HFFc6 (cell line): ENCODE results near the gene MPZL3. TPM values are rescaled to one million over a fixed set of nuclear protein-coding genes. Genes with fewer than 3 reads are reported as not detected.

ENCODE experiments used
- DNase-seq: peaks from one replicate; pipeline ENCODE4 v3.0.0-alpha.2; 2018
- H3K27ac Mint-ChIP-seq: 2 replicates; pipeline ENCODE4 v1.8.0; 2020; ENCODE audit warnings: mild to moderate bottlenecking, mixed read lengths
- H3K27me3 Mint-ChIP-seq: 2 replicates; pipeline ENCODE4 v1.8.0; 2021; ENCODE audit warnings: mild to moderate bottlenecking, moderate library complexity, mixed read lengths; ENCODE audit not compliant: insufficient read depth
- H3K36me3 Mint-ChIP-seq: 2 replicates; pipeline ENCODE4 v1.8.0; 2021; ENCODE audit warnings: low read depth, mixed read lengths
- H3K4me1 Mint-ChIP-seq: 2 replicates; pipeline ENCODE4 v1.8.0; 2020; ENCODE audit warnings: low read depth, mixed read lengths
- H3K4me3 Mint-ChIP-seq: 2 replicates; pipeline ENCODE4 v1.8.0; 2020; ENCODE audit warnings: mild to moderate bottlenecking, moderate library complexity, mixed read lengths
- H3K9me3 Mint-ChIP-seq: 2 replicates; pipeline ENCODE4 v1.8.0; 2020; ENCODE audit warnings: mild to moderate bottlenecking, mixed read lengths
- total RNA-seq, 6 experiments: library from RNA; stranded (reverse); fragmentation: NEBNext Ultra II Directional; extraction: Animal tissue kit (Norgen Biotek cat#: 25700); gene quantifications; 2 replicates in 1 of 6; 3 replicates in 5 of 6; pipeline ENCODE4 v1.2.3, GENCODE V29; 2021
- TF ChIP-seq, protein P1 (sequence below): fragments of 200-600 bp; sonication (generic); IDR thresholded peaks from 2 replicates; pipeline ENCODE4 v1.5.0; 2021; ENCODE audit warnings: antibody characterized with exemption, mild to moderate bottlenecking

The MPZL3 gene
- total RNA-seq, 6 experiments from 2014 or later, result 0.21 to 0.33 TPM; not detected in 4

DNA sequence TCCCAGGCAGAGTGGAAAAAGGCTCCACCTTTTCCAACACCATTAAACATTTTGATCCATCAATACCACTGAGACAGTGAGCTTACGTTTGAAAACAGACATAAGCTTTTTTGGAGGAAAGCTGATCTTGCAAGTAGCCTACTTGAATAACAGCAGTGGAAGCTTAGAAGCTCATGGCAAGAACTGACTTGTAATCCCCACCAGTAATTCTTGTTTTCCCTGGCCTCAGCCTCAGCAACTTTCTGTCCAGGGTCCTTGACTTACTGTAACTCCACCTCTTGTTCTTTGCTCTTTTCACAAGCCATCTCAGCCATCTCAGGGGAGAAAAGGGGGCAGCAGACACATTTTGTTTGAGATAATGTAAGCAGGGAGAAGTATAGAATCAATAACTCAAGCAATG, 24.3 kb upstream of the MPZL3 start:
- TF ChIP-seq, protein P1, sequence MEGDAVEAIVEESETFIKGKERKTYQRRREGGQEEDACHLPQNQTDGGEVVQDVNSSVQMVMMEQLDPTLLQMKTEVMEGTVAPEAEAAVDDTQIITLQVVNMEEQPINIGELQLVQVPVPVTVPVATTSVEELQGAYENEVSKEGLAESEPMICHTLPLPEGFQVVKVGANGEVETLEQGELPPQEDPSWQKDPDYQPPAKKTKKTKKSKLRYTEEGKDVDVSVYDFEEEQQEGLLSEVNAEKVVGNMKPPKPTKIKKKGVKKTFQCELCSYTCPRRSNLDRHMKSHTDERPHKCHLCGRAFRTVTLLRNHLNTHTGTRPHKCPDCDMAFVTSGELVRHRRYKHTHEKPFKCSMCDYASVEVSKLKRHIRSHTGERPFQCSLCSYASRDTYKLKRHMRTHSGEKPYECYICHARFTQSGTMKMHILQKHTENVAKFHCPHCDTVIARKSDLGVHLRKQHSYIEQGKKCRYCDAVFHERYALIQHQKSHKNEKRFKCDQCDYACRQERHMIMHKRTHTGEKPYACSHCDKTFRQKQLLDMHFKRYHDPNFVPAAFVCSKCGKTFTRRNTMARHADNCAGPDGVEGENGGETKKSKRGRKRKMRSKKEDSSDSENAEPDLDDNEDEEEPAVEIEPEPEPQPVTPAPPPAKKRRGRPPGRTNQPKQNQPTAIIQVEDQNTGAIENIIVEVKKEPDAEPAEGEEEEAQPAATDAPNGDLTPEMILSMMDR, result no peak
- Mint-ChIP-seq H3K4me3 (no peak overlapping the region), H3K27ac (no peak overlapping the region), H3K36me3 (no peaks in the 10 kb centered on the region), H3K27me3 (no peaks in the 10 kb centered on the region; the same call in 1 of the 2 replicates), H3K9me3 (no peaks in the 10 kb centered on the region), H3K4me1 (peaks cover 32% of the 10 kb centered on the region)
- no peak for DNase-seq

DNA sequence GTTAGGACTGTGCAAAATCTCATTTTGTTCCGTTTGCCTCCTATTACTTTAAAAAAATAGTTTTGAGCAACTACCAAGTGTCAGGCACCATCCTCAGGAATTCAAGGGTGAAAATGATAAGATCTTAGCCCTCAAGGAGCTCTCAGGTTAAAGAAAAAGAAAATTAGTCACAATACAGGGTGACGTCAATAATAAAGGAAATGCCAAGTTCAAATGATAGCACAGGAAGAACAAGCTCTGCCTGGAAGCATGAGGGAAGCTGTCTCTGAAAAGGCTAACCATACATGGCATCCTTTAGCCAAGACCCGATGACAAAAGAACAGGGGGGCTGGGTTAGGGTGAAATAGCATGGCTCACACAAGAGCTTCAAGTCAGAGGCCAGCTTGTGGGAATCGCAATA, 23.0 kb upstream of the MPZL3 start:
- DNase-seq, result peak; percentile 63
- Mint-ChIP-seq H3K27ac (no peak overlapping the region), H3K9me3 (no peaks in the 10 kb centered on the region), H3K36me3 (no peaks in the 10 kb centered on the region), H3K4me1 (peaks cover 32% of the 10 kb centered on the region), H3K4me3 (0 out of 2 replicates have a peak overlapping the region, but pooled peaks have one; percentile 1), H3K27me3 (0 out of 2 replicates have a peak, but pooled peaks cover 3% of the 10 kb centered on the region)
- TF ChIP-seq, protein P1, result no peak

DNA sequence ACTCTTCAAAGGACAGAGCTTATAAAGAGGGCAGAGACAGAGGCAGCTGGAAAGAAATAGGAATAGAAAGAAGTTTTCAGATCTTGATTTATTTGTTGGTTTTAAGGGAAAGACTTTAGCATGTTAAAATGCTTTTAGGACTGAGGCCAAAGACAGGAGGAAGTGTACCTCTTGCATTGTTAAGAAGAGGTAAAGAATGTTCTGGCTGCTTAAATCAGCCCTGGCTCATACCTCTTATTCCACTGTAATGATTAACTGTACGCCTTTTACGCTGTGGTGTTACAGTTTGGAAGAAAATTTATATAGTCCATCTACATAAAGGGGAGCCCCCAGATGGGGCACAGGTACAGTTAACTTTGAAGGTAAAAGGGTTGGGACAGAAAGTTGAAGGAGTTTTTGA, 22.0 kb upstream of the MPZL3 start:
- no peaks in the 10 kb centered on the region for H3K9me3 Mint-ChIP-seq
- H3K4me3 Mint-ChIP-seq, result no peak overlapping the region
- DNase-seq, result no peak
- peaks cover 8% of the 10 kb centered on the region; the same call in 1 of the 2 replicates for H3K27me3 Mint-ChIP-seq
- peaks cover 32% of the 10 kb centered on the region for H3K4me1 Mint-ChIP-seq
- no peak overlapping the region for H3K27ac Mint-ChIP-seq
- TF ChIP-seq, protein P1, result no peak
- no peaks in the 10 kb centered on the region for H3K36me3 Mint-ChIP-seq

DNA sequence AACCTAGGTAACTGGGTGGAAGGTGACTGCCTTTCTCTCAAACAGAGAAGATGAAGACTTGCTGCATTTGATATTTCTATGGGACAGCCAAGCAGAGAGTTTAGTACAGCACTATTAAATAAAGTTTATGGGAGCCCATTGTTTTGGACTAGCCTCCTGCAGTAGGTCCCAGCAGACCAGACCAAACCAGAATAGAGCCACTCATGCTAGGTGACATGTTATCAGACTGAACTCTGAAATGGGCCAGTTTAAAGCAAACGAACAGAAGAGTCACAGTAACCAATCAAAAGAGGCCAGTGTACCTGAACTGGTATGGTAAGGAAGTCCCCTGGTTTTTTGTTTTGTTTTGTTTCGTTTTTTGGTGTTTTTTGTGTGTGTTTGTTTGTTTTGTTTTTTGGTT, 19.8 kb upstream of the MPZL3 start:
- H3K4me3 Mint-ChIP-seq, result no peak overlapping the region
- no peak for DNase-seq
- no peaks in the 10 kb centered on the region for H3K9me3 Mint-ChIP-seq
- TF ChIP-seq, protein P1, result no peak
- H3K4me1 Mint-ChIP-seq, result peaks cover 25% of the 10 kb centered on the region
- H3K27me3 Mint-ChIP-seq, result peaks cover 9% of the 10 kb centered on the region; the same call in 1 of the 2 replicates
- H3K27ac Mint-ChIP-seq, result no peak overlapping the region
- H3K36me3 Mint-ChIP-seq, result no peaks in the 10 kb centered on the region

DNA sequence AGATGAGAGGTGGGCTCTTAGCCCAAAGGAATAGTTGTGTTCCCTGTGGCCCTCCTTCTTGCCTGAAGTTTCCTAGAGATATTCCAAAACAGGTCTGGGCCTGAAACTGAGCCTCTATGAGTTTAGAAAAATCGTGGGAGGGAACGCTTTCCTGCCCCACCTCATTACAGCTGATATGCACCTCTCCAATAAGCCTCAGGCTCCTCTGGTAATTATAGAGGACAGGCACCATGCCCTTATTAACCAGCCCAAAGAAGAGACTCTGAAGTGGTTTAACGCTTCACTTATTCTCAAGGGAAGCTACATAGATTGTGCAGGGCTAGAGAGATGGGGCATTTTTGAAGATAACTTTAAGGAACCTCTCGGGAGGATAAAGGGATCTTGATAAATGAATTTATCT, 15.3 kb upstream of the MPZL3 start:
- H3K4me1 Mint-ChIP-seq, result peaks cover 6% of the 10 kb centered on the region
- TF ChIP-seq, protein P1, result no peak
- H3K27ac Mint-ChIP-seq, result no peak overlapping the region
- peaks cover 43% of the 10 kb centered on the region for H3K27me3 Mint-ChIP-seq
- no peak for DNase-seq
- H3K4me3 Mint-ChIP-seq, result no peak overlapping the region
- no peaks in the 10 kb centered on the region for H3K9me3 Mint-ChIP-seq
- H3K36me3 Mint-ChIP-seq, result no peaks in the 10 kb centered on the region

DNA sequence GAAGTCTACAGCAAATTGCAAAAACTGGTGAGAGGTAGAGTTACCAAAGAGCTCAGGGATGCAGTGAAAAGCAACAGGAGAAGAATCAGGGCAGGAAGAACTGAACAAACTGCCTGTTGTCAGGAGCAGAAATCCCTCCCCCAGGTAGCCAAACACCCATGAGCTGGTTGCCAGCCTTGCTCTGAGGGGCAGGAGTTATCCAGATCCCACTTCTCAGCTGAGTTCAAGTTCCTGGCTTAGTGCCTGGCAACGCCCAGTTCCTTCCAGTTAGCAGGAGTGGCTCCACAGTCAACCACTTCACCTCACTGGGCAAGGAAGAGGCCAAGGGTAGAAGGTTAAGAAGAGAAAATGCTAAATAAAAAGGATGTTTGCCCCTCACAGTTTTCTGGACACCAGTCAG, 13.8 kb upstream of the MPZL3 start:
- no peak overlapping the region for H3K27ac Mint-ChIP-seq
- DNase-seq, result no peak
- H3K4me3 Mint-ChIP-seq, result no peak overlapping the region
- TF ChIP-seq, protein P1, result no peak
- H3K36me3 Mint-ChIP-seq, result no peaks in the 10 kb centered on the region
- no peaks in the 10 kb centered on the region for H3K9me3 Mint-ChIP-seq
- peaks cover 45% of the 10 kb centered on the region for H3K27me3 Mint-ChIP-seq
- H3K4me1 Mint-ChIP-seq, result peaks cover 6% of the 10 kb centered on the region
